Right forelimb (tissue), 1 donor: ENCODE results near the gene EXOSC7.
"Not testable (repeated sequence)": the region's sequence is repeated elsewhere in the genome, so short reads cannot be mapped to it uniquely, and the experiment has no call there.

Experiments
- DNase-seq: peaks from one replicate; pipeline ENCODE4 v3.0.0-alpha.2; 2018

The EXOSC7 gene

DNA sequence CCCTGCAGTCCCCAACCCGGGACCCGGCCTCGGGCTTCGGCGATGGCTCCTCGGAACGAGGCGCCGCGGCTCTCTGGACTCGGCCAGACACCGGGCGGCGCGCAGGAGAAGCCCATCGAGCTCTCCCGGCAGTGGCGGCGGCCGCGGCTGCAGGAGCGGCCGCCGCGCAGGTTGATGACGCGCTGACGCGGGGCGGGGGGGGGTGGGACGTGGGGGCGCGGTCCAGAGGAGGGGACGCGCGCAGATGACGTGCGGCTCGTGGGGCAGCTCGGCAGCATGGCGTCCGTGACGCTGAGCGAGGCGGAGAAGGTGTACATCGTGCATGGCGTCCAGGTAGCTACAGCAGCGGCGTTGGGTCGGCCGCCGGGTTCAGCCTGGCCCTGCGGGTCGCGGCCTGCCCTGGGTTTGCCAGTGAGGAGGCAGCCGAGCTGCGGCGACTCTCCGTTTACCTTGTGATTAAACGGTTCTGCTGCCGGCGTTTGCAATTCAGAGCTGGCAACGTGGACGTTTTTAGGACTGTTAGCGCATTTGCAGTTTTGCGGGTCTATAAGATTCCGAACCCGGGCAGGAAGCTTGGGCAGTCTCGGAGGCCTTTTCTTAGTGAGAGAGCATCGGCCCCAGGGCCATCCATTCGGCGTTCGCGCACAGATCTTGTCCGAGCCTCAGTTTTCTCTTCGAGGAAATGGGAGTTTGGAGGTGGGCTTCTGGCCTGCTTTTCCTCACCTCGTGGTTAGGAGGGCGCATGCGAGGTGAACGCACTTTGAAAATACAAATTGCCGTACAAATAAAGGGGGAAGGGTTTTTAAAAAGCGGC, at the start of gene EXOSC7, which contains the start of gene ZDHHC3:
EXOSC7 (plus strand) TSS at position 243 of the 814 bp plus-strand sequence; CDS start at position 277, 34 bp downstream.
ZDHHC3 (minus strand) TSS at position 173 of the 814 bp plus-strand sequence. CDS start 16,738 bp downstream, outside the sequence.
- DNase-seq: peak; percentile 96

- DNase-seq: no peak
Observed at GRCh38 chr3:44926921-44927320, 49.1 kb upstream of the EXOSC7 start.

DNA sequence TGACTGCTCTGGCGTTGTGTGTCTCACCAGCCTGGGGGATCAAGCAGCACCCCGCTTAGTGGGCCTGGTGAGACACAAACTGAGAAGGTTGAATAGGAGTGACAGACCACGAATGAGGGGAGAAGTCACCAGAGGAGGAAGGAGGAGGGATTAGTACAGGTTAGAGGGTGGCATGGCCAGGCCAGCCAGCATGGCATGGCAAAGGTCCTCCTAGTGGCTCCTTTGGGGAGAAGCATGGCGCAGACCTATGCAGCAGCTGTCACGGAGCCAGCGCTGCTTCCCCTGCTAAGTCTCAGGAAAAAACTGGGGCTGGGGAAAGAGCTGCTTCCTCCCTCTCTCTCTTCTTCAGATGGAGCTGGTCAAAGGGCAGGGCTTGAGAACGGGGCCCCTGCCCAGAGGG, 48.7 kb upstream of the EXOSC7 start:
- no peak for DNase-seq

DNA sequence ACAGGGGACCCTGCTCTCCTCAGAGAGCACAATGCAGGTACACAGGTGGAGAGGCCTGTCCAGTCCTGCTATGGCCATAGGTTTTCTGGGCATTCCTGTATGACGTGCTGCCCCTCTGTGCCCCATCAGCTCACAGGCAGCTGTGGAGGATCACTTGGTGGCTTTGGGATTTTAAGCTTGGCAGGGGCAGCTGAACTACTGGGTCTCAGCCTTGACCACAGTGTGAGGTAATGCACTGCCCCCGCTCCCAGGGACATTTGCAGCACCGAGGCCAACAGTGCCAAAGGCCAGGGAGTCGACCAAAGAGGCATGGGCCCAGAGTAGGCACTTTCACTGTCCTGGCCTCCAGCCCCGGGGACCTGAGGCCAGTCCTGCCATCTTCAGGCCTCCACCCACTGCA, 46.3 kb upstream of the EXOSC7 start:
- DNase-seq: no peak

DNA sequence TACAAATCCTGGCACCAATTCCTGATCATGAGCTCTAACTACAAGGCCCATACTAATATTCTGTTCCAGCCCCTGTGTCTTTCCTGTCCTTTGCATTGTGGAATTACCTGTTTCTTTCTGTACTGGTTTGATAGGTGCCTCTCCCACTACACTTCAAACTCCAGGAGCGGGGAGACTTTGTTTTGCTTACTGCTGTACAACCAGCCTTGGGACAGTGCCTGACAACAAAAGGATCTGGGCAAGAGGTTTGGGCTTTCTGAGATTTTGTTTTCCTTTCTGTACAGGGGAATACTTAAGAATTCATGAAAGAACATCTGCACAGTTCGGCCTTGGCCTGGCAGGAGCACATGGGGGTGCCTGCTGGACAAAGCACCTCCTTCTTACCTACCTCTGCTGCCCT, 45.1 kb upstream of the EXOSC7 start:
- no peak for DNase-seq

DNA sequence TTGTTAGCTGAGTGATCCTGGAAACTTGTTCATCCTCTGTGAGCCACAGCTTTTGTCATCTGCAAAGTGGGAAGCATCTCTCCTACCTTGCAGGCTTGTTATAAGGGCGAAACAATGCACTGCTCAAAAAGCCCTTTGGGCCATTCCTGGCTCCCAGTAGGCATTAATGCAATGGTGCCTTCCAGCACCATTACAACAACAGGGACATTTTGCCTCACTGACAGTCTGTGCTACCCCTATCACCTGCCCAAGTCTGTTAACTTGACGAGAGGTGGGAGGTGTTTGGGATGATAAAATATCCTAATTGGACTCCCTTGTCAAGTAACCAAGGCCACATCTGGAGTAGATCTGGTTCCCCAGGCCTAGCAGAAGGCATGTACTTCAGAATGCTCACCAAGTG, 44.3 kb upstream of the EXOSC7 start:
- DNase-seq: no peak

DNA sequence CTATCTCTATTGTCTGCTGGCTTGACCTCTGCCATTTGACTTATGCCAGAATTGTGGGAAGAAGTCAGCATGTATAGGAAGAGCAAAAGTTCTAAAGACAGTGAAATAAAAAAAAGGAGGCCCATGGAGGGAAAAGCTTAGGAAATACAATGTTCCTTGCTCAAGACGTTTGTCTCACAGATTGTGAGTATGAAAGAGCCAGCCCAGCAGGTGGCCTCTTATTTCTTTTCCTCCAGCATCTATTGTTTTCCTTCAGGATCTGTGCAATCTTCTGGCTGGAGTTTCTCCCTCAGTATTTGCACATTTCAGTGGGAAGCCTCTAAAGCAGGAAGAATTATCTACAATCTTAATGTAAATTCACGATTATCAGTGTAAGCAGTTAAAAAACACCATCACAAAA, 43.8 kb upstream of the EXOSC7 start:
- DNase-seq: no peak

GRCh38 chr3:44932986-44933944, 42.8 kb upstream of the EXOSC7 start:
- no peak for DNase-seq

DNA sequence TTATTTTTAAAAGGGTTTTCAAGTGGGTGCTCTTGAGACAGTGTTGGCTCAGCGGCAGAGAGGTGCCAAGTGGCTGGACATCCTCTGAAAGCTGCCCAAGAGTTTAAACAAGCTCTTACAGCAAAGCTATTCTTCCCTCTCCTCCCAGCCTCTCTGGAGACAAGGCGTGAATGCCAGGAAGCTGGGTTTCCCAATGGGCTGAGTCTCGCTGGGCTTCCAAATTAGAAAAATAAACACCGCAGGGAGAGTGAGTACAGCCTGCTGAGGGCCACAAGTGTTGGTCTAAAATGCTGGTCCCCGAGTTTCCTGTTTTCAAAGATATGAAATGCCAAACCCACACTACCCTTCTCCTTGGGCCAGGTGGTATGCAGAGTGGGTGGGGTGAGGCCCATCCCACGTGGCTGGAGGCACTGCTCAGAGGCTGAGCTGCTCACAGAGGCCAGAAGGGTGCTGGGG, 36.4 kb upstream of the EXOSC7 start:
- no peak for DNase-seq

GRCh38 chr3:44942202-44942921, 33.7 kb upstream of the EXOSC7 start:
- no peak for DNase-seq

GRCh38 chr3:44948239-44948638, 27.8 kb upstream of the EXOSC7 start:
- no peak for DNase-seq

DNA sequence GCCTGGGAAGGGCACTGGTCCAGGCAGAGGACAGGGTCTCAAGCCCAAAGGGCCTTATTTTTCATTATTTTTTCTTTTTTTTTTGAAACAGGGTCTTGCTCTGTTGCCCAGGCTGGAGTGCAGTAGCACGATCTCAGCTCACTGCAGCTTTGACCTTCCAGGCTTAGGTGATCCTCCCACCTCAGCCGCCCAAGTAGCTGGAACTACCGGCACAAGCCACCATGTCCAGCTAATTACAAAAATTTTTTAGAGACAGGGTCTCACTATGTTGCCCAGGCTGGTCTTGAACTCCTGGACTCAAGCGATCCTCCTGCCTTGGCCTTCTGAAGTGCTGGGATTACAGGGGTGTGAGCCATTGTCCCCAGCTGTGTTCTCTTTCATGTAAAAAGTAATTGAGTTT, 26.3 kb upstream of the EXOSC7 start:
- not testable (repeated sequence) for DNase-seq

- DNase-seq: no peak
Observed at GRCh38 chr3:44950275-44950734, 25.7 kb upstream of the EXOSC7 start.

GRCh38 chr3:44952689-44953088, 23.4 kb upstream of the EXOSC7 start:
- DNase-seq: no peak

DNA sequence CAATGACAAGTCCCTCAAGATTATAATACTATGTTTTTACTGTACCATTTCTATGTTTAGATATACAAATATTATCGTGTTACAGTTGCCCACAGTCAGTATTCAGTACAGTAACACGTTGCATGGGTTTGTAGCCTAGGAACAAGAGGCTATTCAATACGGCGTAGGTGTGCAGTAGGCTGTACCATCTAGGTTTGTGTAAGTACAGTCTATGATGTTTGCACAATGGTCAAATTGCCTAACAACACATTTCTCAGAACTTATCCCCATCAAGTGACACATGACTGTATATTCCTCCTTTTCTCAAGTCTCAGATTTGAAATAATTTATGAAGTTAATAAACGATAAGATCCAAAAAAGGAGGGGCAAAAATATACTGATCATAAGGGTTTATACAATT, 21.7 kb upstream of the EXOSC7 start:
- DNase-seq: no peak

DNA sequence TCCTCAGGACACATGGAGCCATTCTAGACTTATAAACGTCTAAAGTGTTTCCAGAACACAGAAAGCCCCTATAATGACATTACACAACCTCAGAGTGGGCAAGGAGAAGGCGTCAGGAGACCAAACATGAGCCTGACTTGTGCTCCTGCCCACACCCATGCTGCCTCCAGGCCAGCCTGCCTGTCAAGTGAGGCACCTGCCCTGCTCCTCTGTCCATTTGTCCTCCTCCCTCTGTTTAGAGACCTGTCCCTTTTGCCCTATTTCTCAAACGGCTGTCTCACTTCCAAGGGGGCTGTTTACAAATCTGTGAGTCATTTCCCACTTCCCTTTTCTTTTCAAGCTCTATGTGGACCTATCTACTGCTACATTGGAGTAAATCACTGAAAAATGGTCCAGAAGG, 21.1 kb upstream of the EXOSC7 start:
- DNase-seq: no peak

DNA sequence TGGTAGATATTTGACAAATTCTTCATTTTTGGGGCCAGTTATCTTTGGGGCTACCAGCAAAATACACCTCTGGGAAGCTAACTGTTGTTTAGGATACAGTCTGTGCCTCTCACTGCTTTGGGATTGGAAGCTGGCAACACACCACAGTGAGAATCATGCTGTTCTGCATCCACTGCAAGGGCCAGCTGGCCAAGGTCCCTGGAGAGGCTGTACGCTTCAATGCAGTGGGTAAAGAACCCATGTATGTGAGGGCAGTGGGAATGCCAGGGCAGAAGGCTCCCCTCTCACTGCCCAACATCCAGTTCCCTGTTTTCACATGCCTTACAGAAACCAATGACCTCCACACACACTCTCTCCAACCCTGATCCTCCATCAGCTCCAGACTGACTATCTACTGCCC, 20.1 kb upstream of the EXOSC7 start:
- DNase-seq: no peak

DNA sequence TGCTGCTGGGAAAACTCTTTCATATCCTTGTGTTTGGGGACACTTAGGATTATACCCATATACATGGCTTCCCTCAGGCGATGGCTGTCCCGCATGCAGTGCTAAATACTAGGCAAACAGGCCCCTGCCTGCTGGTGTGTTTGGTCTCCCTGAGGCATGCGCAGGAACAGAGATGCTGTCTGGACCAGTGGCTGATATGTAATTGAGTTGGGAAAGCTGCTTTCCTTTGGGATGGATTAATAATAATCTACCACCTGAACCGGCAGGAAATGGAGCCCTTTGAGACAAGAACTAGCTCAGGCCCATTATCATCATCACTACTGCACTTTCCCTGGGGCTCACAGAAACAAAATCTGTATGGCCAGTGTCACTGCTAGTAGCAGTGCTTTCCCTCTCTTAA, 18.1 kb upstream of the EXOSC7 start:
- no peak for DNase-seq

DNA sequence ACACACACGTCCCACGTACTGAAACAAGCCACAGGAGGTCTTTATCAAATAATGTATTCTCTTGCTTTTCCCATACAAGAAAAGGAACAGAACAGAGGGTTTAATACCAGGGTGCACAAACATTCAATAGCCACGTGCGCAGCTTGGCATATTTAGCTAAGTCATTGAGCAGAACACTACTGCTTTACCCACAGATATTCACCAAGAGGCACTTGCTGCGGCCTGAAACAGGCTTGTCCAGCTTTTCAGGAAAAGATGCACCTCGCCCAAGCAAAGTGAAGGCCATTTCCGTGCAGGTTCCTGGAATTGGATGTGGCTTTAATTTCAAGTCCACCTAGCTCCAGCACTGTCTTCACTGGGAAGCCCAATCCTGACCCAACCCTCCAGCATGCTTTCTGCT, 17.7 kb upstream of the EXOSC7 start:
- no peak for DNase-seq

- no peak for DNase-seq
Observed at GRCh38 chr3:44960387-44961026, 15.5 kb upstream of the EXOSC7 start.

DNA sequence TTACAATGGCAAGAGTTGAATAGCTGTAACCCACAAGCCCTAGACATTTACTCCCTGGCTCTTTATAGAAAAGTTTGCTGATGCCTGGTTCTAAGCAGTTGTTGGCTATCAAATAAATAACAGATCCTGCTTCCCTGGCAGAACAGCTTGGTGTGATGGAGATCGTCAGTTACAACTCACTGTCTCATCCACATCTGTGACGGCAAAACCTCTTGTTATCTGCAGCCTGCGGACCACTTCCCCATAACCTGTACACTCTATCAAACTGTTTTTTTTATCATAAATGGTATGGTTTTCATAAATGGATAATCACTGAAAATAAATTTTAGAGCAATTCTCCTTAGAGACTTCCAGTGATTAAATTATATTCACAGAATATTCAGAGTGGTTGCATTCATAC, 14.2 kb upstream of the EXOSC7 start:
- no peak for DNase-seq
